GM06990 (cell line): ENCODE data around the gene SLC33A1.
"Not testable (repeated sequence)": the region's sequence is repeated elsewhere in the genome, so short reads cannot be mapped to it uniquely, and the experiment has no call there.

Experiments
- DNase-seq: peaks from one replicate; pipeline ENCODE4 v3.0.0-alpha.2; 2011; ENCODE audit not compliant: insufficient read length; ENCODE audit errors: extremely low read depth
- H3K27me3 ChIP-seq: replicated peaks from 2 replicates; pipeline ENCODE4 v1.6.0; 2011; ENCODE audit warnings: low read length; ENCODE audit not compliant: control insufficient read depth, insufficient read depth
- H3K36me3 ChIP-seq: 2 replicates; pipeline ENCODE4 v1.5.1; 2011; ENCODE audit warnings: low read length; ENCODE audit not compliant: control insufficient read depth, insufficient read depth
- H3K4me3 ChIP-seq: replicated peaks from 2 replicates; pipeline ENCODE4 v1.5.1; 2011; ENCODE audit warnings: low read depth, mild to moderate bottlenecking, control low read depth, low read length
- CTCF ChIP-seq: IDR thresholded peaks from 2 replicates; pipeline ENCODE4 v1.5.1; 2011; ENCODE audit warnings: low read length, control low read depth, mild to moderate bottlenecking, inconsistent platforms; ENCODE audit not compliant: insufficient read depth, poor library complexity, severe bottlenecking

The SLC33A1 gene

GRCh38 chr3:155889212-155889611 lies 35.0 kb upstream of the SLC33A1 start:
- Histone ChIP-seq H3K27me3 (no peaks in the 10 kb centered on the region), H3K36me3 (no peaks in the 10 kb centered on the region), H3K4me3 (no peak overlapping the region)
- no peak for TF ChIP-seq CTCF
- no peak for DNase-seq

- Histone ChIP-seq H3K4me3 (no peak overlapping the region), H3K27me3 (no peaks in the 10 kb centered on the region), H3K36me3 (no peaks in the 10 kb centered on the region)
- TF ChIP-seq CTCF = no peak
- DNase-seq = no peak
These were observed 32.7 kb upstream of the SLC33A1 start for GRCh38 chr3:155886915-155887314.

- not testable (repeated sequence) for H3K27me3 ChIP-seq, DNase-seq, H3K36me3 ChIP-seq, H3K4me3 ChIP-seq
These were observed 32.1 kb upstream of the SLC33A1 start for GRCh38 chr3:155886348-155886747.

GRCh38 chr3:155885292-155885691 lies 31.1 kb upstream of the SLC33A1 start:
- DNase-seq = no peak
- Histone ChIP-seq H3K27me3 (no peaks in the 10 kb centered on the region), H3K4me3 (no peak overlapping the region), H3K36me3 (no peaks in the 10 kb centered on the region)
- TF ChIP-seq CTCF = no peak

GRCh38 chr3:155884292-155884691 lies 30.1 kb upstream of the SLC33A1 start:
- no peak for DNase-seq
- no peak overlapping the region for H3K4me3 ChIP-seq
- no peaks in the 10 kb centered on the region for H3K36me3 ChIP-seq
- no peaks in the 10 kb centered on the region for H3K27me3 ChIP-seq
- no peak for TF ChIP-seq CTCF

- no peak for TF ChIP-seq CTCF
- no peak for DNase-seq
- Histone ChIP-seq H3K36me3 (no peaks in the 10 kb centered on the region), H3K4me3 (no peak overlapping the region), H3K27me3 (no peaks in the 10 kb centered on the region)
These were observed 26.1 kb upstream of the SLC33A1 start for GRCh38 chr3:155880286-155880685.
